Stimulated activated CD4-positive, alpha-beta T cell treated with anti-CD3 and anti-CD28 coated beads, Interleukin-4, amount 100 ng/mL, for 1 hour (primary cell): ENCODE data around the gene MRGPRF.
"Not testable (repeated sequence)": the region's sequence is repeated elsewhere in the genome, so short reads cannot be mapped to it uniquely, and the experiment has no call there.

Experiments used
- DNase-seq: peaks from one replicate; pipeline ENCODE4 v3.0.0-alpha.2; 2020

Gene MRGPRF

DNA sequence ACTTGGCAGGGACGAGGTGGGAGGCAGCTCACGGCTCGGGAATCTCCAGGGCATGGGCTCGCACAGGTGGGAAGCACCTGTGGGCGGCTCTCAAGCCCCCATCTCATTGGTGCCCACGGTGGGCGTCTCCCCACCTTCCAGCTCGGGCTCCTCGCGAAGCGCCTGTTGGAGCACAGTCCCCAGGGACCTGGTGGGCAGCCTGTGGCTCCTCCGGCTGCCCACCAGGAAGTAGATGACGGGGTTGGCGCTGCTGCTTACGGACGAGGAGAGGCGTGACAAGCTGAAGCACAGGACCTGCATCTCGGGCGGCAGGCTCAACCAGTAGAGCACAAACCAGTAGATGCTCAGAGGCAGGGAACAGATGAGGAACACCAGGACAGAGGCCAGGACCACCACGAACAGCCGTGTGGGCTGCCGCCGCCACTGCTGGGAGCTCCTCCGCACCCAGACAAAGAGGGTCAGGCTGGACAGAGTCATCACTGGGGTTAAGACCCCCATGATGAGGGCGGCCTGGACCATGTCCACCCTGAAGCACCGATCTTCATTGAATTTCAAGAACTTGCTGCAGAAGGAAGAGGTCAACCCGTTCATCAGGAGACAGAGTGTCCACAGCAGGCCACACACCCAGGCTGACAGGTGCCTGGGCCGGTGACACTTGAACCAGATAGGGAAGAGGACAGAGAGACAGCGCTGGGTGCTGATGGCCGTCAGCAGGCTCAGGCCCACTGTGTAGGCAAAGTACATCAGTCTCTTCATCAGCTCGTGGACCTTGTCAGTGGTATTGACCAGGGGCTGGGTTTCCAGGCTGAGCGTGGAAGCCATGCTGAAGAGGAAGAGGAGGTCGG lies 32.9 kb downstream of the MRGPRF start:
- no peak for DNase-seq

DNA sequence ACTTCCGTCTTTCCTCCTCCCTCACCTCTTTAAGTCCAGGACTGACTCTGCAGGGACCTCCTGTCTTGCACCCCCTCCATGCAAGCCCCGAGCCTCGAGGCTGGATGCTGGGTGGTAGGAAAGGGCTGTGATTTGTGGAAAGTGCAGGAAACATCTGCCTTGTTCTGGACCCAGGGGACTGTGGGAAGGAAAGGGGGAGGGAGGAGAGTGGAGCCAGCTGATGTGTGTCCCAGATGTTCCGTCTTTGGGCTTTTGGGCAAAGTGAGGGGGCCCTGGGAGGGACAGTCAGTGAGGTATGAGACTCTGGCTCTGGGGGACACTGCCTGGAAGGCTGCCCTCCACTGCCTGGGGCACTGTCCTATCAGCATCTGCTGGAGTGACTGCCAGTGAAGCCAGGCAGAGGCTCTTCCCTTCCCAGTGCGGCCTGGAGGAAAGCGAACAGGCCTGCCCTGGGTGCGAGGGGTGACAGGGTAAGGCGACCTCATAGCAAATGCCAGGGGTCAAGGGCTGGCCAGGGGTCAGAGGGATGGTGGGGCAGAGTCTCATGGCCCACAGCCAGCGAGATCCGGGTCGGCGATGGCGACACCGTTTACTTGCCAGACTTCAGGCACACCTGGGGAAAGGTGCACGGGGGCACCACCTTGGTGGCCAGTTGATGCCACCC lies 34.0 kb downstream of the MRGPRF start:
- DNase-seq, result no peak

DNA sequence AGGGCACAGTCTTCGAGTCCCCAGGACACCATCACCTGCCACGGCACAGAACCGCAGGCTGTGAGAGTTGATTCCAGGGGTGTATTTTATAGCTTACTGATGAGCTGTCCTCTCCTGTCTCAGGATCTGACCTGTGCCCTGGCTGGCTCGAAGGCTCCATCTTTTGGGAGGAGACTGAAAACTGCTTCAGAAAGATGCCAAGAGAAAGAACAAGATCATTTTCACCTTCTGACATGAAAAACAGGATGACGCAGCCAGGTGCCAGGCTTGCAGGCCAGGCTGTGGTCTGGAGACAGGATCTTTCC lies 34.5 kb downstream of the MRGPRF start:
- DNase-seq, result no peak

DNA sequence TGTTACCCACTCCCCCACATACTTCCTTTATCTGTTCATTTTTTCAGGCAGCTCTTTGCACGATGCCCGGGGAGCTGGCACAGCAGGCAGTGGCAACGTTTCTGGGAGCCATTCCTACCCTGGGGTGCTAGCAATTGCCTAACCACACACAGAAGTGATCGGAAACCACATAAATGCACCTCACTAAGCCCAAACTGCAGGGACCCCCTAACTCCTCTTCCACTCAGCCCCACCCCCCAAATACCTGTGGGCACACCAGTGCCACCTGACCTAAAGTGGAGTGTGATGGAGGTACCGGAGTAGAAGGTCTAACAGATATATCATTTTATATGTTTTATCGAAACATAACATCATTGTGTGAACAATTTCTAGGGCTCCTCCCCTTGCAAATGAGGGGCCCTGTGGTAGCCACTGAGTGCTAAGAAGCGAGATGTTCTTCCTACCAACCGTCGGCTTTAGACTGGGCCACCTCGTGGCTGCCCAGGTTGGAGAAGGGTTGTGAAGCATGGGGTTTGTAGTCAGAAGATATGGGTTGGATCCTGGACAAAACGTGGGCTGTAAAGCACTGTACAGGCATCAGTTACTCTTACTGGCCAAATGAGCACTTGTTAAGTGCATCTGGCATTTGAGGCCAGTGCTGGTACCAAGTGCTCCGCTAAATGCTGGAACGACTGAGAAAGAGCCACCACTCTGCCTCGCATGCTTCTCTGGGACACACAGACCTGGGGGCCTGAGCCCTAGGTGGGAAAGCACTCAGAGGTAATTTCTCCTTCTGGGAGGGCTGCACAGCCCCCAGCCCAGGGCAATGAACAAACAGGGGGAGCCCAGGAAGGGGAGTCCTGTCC lies 35.0 kb downstream of the MRGPRF start:
- DNase-seq, result no peak

DNA sequence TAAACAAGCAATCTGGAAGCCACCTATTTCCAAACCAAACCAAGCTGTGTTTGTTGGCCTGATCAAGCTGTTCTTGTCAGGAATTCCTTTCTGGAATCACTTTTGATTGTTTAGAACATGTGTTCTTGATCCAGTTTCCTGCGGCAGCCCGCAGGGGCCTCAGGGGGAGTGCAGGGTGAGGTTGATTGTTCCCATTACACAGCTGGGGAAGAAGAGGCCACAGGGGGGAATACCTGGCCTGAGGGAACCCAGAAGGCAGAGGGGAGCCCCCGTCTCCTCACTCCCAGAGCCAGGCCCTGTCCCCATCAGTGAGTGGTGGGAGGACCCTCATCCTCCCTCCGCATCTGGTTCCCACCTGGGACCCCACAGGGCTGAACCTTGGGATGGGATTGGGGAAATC lies 36.5 kb downstream of the MRGPRF start:
- no peak for DNase-seq

DNA sequence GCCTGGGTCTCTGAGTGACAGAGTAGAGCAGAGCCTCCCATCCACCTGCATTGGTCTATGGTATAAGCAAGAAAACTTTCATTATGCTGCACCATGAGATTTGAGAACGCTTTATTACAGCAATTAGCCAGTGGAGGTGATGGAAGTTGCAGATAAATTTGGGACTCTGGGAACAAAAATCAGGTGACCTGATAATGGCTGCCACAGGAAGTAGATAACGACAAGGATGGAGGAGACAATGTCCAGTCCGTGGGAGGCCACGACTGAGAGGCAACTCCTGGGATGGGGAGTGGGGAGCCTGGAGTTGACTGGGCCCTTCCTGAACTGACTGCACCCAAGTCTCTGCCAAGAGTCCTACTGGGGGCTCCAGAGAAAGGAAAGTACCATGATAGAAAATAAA lies 37.0 kb downstream of the MRGPRF start:
- DNase-seq, result no peak

DNA sequence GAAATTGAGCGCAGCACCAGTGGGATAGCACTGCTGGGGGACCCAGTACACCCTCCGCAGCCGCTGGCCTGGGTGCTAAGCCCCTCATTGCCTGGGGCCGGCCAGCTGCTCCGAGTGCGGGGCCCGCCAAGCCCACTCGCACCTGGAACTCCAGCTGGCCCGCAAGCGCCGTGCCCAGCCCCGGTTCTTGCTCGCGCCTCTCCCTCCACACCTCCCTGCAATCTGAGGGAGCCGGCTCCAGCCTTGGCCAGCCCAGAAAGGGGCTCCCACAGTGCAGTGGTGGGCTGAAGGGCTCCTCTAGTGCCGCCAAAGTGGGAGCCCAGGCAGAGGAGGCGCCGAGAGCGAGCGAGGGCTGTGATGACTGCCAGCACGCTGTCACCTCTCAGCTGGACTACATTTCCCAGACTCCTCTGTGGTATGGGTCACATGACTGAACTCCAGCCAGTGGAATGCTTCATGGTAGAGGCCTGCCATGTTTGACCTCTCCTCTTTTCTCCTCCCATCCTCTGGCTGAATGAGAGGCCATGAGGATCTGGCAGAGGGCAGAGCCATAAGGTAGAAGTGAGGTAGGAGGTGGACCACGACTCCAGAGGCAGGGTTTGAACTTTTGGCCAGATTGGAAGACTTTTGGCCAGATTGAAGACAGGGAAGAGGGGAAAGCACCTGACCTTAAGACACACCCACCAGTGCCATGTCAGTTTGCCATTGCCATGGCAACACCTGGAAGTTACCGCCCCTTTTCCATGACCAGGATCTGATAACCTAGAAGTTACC lies 38.4 kb downstream of the MRGPRF start:
- no peak for DNase-seq

DNA sequence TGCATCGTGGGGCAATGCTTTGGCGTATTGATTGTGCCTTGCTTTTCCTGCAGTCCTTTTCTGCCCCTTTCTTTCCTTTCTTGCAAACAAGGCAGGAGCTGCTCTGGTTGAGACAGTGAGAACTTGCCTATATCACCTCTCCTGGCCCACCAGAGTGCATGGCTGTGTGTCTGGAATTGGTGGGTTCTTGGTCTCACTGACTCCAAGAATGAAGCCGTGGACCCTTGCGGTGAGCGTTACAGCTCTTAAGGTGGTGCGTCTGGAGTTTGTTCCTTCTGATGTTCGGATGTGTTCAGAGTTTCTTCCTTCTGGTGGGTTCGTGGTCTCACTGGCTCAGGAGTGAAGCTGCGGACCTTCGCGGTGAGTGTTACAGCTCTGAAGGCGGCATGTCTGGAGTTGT lies 39.3 kb downstream of the MRGPRF start:
- DNase-seq, result not testable (repeated sequence)

DNA sequence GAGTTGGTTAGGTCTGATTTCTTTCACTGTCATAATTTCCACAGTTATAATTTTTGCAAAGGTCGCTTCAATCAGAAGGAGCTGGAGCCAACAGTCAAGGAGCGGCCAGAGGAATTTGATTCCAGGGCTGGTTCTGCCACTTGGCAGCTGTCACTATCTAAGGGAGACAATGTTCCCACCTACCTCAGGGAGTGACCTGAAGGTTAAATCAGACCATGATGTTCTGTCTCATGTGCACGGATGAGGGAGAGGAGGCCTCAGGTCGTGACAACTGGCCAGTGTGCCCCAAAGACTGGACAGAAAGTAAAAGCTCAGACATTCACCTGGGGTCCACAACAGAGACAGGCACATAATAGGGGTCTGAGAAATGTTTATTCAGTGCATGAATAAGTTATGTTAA lies 39.8 kb downstream of the MRGPRF start:
- DNase-seq, result no peak

DNA sequence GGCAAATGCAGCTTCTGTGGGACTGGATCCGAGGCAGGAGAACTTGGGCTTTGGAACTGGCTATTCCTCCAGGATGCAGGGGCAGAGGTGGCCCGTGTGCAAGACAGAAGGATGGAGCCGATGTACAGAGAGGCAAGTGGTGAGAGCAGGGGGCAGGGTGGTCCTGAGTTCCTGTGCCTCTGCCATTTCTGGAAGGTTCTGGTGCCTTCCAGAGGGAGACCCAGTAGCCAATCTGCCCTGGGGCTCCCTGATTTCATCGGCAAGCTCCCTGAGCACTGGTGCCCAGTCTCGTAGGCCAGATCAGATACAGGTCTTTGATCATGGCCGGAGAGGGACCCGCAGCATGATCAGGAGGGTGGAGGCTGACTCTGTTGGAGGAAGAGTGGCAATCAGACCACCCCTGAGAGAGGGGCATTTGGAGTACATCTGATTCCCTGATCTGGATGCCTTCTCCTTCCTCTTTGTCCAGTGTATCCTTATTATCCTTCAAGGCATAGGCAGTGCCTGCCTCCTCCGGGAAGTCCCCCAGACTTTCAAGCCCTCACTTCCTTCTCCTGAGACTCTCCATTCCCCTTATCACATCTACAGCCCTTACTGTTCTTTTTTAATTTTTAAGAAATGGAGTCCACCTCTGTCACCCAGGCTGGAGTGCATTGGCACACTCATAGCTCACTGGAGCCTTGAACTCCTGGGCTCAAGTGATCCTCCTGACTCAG lies 42.0 kb downstream of the MRGPRF start:
- no peak for DNase-seq

DNA sequence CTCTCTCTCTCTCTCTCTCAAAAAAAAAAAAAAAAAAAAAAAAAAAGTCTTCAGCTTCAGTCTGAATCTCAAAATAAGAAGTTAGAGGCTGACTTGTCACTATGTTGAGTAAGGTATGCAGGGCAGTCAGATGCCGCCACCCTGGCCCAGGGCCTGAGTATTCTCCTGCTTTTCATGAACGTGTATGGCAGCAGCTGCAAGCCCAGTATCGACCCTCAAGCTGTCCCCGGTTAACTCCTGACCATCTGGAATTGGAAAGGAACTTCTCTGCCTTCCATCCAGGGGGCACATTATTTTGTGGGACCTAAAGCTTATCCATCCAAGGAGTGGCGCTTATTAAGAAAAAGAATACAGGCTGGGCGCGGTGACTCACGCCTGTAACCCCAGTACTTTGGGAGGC lies 43.7 kb downstream of the MRGPRF start:
- DNase-seq, result no peak

DNA sequence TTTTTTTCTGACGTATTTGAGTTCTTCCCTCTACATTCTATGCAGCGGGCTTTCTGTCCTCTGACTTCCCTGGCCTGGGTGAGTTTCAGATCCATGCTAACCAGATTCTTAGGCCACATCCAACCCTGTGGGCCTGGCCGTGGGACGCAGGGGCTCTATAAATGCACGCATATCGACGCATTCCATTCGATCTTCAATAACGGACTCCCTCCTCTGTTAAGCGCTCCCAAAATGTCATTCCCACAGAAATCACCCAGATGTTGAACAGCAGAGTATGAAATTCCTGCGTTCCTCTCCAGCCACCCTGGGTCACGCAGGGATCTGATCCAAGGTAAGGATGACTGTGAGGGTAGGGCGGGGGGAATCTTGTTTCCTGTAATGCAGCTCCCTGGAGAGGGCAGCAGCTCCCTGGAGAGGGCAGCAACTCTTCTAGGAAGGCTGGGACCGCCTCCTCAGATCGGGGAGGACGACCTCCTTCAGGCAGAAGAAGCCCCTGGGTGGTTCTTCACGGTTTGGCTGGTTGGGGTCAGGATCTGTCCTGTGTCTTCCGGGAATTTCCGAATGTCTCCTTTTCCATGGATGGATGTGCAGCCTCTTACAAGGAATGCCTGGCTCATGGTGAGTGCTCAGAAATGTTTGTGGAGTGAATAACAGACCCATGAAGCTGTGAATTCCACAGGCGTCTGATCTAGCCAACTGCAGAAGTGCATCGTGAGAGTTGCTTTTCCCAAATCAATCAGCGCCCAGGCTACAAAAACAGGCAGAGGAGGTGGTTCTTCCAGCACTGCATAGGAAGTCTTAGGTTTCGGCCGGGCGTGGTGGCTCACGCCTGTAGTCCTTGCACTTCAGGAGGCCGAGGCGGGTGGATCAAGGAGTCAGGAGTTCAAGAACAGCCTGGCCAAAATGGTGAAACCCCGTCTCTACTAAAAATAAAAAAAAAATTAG lies 44.5 kb downstream of the MRGPRF start:
- no peak for DNase-seq

DNA sequence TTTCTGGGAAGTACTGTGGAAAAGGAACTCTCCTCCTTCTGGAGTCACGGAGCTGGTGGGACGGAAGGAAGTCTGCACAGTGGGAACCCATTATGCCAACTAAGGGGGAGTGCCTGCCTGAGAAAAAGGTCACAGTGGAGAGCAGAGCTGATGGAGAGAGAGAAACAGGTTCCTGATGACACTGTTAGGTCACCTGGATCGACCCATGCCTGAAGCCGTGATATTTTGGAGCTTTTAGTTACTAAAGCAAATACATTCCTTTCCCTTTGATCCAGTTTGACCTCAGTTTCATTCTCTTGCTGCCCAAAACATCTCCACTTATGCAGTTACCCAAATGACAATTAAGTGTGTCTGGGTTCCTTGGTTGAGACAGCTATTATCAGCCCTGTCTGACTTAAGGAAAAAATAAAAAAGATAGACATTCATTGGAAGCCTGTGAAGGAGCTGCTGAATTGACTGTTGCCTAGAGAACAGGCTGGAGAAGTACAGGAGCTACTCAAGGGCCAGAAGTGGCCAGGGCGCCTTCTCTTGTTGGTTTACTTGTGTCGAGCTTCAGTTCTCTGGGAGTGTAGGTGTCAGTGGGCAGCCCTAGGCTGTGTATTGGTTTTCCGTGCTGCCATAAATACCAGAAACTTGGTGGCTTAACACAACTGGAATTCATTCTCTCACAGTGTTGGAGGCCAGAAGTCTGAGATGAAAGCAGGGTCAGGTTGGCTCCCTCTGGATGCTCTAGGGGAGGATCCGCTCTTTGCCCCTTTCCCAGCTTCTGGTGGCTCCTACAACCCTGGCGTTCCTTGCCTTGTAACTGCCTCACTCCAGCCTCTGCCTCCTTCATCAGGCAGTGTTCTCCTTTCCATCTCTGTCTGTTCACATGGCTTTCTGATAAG lies 45.9 kb downstream of the MRGPRF start:
- DNase-seq, result no peak

DNA sequence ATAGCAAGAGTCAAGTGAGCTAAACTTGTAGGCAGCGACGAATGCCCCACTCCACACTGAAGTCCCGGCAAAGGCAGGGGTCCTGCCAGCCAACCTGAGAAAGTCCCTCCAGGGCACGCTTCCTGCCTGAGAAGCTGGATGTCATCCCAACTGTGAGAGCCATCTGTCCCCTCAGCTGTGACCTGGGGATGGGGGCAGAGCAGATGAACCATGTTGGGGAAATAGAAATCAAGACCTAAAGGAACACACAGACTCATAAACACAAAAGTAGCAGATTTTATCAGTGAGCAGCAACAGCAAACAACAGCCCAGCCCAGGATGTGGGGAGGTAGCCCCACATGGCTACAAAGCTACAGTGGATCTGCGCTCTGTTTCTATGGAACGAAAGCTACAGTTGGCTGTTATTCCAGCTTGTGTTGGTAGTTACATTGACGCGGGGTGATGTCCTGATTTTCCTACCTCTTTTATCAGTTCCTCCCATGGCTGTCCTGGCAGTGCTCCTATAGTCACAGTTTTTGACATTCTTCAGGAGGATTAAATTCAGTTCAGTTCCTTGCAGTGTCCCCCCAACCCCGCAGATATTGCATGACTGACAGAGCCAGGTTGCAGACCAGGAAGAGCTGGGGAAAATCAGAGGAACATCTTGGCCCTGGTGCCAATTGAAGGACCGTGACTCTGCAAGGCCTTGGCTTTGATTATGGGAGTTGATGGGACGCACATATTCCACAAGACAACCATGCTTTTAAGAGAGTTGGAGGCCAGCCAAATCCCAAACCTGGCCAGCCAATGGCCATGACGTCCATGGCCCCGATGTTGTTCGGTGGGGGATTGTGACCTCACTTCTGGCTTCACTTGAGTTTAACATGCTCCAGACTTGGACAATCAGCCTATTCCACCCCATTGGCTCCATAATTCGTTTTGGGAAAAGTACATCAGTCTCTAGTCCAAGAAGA lies 46.9 kb downstream of the MRGPRF start:
- no peak for DNase-seq

DNA sequence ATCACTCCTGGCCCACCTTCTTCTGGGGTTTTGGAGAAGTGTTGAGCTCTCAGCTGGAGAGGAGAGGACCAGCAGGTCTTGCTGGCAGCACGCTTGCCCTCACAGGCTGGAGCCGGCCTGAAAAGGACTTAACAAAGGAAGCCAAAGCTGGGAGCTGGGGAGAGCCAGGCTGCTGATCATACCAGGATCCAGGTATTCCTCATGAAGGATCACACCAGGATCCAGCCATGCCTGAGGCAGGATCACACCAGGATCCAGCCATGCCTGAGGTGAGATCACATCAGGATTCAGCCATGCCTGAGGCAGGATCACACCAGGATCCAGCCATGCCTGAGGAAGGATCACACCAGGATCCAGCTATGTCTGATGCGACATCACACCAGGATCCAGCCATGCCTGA lies 49.3 kb downstream of the MRGPRF start:
- DNase-seq, result no peak

DNA sequence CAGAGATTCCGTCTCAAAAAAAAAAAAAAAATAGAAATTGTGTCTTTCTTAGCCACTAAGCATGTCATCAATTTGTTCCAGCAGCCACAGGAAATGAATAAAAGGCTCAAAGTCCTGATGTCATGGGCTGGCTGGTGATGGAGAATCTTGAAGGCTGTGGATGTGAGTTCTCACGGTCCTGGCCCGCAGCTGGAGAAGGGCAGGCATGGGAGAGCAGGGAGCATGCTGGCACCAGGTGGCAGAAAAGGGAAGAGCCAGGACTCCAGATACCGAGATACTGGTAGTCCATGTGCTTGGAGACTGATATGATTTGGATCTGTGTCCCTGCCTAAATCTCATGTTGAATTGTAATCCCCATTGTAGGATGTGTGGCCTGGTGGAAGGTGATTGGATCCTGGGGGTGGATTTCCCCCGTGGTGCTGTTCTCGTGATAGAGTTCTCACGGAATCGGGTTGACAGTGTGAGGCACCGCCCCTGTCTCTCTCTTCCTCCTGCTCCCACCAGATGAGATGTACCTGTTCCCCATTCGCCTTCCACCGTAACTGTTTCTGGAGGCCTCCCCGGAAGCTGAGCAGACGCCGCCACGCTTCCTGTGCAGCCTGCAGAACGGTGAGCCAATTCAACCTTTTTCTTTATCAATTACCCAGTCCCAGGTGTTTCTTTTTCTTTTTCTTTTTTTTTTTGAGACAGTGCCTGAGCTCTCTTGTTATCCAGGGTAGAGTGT lies 50.4 kb downstream of the MRGPRF start:
- peak; percentile 8 for DNase-seq

DNA sequence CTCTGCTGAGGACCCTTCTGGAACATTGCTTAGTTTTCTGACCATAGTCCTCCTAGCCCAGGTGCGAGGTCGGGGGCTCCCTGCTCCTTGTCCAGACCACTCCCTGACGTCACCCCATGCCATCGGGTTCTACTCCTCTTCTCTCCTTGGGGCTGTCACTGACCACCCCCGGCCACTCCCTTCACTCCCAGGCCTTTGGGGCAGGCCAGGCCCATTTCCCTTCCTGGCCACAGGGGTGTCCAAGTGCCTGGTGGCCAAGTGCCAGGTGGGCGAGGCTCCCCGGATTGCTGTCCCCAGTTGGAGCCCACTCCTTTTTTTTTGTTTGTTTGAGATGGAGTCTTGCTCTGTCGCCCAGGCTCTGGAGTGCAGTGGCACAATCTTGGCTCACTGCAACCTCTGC lies 51.8 kb downstream of the MRGPRF start:
- no peak for DNase-seq
